GM19468 (cell line): ENCODE results near the gene ADCY6.
"Not testable (repeated sequence)": the region's sequence is repeated elsewhere in the genome, so short reads cannot be mapped to it uniquely, and the experiment has no call there.

Experiments used
- ATAC-seq: cut with Tn5 transposase; IDR thresholded peaks from one replicate; pipeline ENCODE4 v1.9.1; 2021; ENCODE audit warnings: mild to moderate bottlenecking, moderate library complexity, moderate number of reproducible peaks; ENCODE audit not compliant: unreplicated experiment; ENCODE audit errors: extremely low read depth

Gene ADCY6

DNA sequence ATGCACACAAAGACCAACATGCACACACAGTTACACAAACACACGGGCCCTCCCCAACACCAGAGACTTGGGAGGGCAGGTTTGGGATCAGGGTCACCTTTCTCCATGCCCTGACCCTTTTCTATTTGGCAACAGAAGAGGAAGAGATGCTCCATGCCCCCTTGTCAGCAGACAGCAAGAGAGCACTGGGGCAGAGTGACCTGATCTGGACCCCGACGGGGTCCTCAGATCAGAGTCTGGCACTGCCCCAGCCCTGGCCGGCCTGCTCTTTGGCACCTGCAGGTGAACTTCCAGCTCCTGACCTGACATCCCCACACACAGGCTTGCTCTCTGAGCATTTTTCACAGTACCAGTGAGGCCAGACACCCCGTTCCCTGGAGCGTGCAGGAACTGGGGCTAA, 21.4 kb downstream of the ADCY6 start:
- no peak for ATAC-seq

DNA sequence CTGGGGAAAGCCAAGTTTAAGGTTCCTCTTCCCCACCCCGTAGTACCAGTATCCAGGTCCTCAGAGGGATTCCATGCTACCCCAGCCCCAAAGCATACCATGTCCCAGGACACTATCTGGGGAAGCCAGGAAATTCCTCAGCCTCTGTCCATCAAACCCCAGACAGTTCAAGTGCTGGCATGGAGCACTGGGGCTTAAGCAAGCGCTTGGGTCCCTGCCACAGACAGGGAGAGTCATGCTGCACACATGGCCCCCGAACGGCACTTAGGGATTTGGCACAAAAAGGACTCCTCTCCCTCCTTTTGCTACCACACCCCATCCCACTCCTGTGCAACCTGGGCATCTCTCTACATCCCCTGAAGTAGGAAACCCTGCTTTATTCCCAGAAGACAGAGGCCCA, 21.8 kb downstream of the ADCY6 start:
- ATAC-seq = no peak

DNA sequence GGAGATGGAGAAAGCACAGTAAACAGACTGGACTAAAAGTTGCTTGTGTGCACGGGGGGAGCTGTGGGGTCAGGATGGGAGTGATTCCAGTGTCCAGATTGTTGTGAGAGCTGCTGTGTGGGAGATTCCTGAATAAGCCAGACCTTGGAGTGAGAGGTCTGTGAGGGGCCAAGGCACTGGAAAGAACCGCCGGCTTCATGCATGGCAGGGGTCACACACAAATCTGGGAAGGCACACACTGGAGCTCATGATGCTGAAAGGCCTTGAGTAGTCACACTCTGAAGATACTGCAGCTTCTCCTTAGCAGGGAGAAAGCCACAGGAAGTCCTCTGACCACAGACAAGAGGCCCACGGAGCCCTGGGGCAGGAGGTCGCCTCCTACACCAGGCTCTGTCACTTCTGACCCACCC, 23.1 kb downstream of the ADCY6 start:
- no peak for ATAC-seq

DNA sequence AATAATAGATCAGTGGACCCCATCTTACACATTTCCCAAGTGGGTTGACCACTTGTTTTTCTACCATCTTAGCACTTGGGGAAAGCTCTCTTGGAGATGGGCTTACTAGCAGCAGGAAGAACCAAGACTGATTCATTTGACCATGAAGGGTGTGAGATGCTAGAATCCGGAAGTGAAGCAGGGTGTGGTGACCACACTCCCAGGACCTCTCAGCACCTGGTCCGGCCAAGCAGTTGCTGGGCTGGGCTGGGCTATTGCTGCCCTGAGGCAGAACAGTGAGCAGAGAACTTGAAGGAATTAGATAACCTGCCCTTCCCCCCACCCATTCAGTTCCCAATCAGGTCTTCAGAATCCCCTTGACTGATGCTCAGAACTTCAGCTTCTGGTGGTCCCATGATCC, 24.4 kb downstream of the ADCY6 start:
- no peak for ATAC-seq

DNA sequence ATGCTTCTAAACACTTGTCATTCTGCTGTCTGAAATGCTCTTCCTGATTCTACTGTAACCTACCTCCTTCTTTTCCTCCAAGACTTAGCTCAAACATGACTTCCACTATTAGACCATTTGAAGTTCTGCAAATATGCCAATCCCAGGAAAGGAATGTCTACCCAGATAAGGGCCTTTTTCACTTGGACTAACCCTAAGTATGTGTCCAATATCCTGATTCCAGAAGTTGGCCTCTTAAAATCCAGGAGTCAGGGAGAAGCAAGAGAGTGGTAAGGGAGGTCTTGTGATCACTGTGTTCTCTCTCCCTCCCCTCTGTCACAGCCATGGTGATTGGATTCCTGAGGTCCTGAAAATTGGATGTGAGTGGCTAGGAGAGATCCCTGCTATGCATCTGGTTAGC, 30.2 kb downstream of the ADCY6 start:
- ATAC-seq = no peak

DNA sequence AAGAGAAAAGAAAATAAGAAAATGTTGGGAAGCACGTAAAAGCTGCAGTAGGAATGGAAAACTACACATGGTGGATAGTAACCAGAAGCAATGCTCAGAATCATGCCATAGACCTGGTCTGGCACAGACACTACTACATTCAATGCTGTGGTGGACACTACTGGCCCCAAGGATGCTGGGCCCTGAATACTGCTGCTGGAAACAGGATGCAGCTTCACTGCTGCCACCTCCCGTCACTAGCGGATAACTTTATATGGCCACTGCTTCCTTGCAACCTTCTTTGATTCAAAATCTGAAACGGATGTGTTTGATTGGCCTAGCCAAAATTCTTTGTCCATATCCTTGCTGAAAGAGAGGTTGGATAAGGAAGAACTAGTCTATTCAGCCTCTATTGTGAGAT, 30.7 kb downstream of the ADCY6 start:
- no peak for ATAC-seq

DNA sequence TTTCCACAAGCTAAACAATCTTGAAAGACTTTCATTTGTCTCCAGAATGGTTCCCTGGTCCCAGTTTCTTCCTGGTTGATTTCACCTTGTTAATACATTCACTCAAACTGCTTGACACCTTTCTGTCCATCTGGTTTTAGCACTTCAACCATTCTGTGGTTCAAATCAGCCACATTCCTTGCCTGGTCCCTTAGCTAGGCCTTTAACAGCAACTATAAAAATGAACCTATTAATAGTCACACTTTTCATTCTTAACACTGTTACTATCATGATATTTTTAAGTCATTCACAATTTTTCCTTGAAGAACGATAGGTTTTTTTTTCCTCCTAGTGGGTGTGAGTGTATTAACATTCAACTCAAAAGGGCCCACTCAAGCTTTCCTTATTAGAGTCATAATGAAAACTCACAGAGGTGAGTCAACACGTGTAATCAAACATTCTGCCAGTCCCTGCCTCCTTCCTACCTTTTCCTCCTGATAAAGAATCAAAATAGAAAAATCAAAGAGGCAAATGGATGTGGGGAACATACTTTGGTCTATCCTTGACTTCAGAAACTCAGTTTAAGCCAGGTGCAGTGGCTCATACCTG, 38.0 kb downstream of the ADCY6 start:
- ATAC-seq = no peak

DNA sequence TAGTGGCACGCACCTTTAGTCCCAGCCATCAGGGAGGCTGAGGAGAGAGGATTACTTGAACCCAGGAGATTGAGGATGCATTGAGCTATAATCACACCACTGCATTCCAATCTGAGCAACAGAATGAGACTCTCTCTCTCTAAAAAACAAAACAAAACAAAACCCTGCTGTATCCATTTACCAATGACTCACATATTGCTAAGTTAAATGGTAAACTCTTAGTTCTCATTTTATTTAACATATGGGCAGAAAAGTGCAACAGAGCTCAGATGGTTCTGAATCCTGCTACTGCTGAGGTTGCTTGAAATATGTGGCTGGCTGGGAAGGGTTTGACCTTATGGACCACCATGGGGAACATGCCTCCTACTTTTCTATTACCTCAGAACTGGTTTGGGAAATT, 38.7 kb downstream of the ADCY6 start:
- no peak for ATAC-seq

DNA sequence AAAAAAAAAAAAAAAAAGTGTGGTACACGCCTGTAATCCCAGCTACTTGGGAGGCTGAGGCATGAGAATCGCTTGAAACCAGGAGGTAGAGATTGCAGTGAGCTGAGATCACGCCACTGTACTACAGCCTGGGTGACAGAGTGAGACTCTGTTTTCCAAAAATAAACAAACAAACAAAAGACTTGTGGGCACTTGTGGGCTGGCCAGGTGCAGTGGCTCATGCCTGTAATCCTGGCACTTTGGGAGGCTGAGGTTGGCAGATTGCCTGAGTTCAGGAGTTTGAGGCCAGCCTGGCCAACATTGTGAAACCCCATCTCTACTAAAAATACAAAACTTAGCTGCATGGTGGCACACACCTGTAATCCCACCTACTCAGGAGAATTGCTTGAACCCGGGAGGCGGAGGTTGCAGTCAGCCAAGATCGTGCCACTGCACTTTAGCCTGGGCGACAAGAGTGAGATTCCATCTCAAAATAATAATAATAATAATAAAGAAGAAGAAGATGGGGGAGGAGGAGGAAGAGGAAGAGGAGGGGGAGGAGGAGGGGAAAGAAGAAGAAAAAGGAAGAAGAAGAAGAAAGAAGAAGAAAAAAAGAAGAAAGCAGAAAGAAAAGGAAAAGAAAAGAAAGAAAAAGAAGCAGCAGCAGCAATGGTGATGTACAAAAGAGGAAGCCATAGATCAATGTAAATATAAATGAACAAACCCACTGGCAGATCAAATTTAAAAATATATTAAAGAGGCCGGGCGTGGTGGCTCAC, 44.5 kb downstream of the ADCY6 start:
- no peak for ATAC-seq

DNA sequence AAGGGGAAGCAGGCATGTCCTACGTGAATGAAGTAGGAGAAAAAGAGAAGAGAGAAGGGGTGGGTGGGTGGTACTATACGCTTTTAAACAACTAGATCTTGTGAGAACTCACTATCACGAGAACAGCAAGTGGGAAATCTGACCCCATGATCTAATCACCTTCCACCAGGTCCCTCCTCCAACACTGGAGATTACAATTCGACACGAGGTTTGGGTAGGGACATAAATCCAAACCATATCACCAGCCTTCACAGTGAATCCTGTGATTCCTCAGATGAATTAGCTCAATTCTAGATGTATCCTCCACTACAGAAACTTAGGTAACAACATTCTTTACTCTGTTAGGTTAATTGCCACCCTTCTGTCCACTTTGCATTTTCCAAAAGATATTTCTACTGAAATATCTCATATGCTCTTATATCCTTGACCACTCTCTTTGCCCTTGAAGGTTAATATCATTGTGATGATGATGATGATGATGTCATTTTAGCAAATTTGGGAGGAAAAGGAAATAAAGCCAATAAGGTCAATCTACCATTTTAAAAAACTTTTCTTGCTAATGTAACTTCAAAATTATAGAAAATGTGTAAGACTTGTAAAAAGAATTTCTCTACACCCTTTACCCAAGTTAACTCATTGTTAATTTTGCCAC, 49.1 kb downstream of the ADCY6 start:
- no peak for ATAC-seq

DNA sequence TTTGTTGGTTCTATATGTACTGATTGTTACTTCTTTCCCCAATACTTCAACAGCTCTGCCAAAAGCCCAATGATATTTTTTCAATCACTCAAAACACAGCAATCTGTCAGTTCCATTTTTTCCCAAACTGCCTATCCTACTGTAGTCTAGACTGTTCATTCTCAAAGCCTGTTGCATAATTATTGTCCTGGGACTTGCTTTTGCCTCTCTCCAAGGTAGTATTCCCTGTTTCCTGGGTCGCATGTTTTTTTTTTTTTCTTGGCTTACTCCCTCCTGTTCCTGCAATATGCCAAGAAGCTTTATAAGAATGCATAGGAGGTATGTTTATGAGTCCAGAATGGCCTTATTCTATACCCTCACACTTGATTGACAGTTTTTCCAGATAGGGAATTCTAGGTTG, 52.4 kb downstream of the ADCY6 start:
- ATAC-seq = no peak

DNA sequence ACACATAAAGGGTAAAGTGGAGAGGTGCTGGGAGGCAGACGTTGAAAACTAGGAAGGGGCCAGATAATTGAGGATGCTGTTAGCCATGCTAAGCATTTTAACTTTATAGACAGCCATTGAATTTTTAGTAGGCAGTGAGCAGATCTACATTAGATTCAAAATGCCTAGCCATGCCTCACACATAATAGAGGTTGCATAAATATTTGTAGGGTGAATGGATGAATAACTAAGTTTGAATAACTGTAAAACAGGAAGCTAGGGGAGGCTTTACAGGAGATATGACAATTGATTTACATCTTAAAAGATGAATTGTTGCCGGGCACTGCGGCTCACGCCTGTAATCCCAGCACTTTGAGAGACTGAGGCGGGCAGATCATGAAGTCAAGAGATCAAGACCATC, 60.1 kb downstream of the ADCY6 start:
- ATAC-seq = no peak

DNA sequence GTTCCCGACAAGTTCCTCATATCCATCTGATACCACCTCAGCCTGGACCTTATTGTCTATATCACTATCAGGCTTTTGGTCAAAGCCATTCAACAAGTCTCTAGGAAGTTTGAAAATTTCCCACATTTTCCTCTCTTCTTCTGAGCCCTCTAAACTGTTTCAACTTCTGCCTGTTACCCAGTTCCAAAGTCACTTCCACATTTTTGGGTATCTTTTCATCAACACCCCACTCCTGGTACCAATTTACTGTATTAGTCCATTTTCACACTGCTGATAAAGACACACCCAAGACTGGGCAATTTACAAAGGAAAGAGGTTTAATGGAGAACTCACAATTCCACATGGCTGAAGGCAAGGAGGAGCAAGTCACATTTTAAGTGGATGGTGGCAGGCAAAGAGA, 68.2 kb downstream of the ADCY6 start:
- not testable (repeated sequence) for ATAC-seq

DNA sequence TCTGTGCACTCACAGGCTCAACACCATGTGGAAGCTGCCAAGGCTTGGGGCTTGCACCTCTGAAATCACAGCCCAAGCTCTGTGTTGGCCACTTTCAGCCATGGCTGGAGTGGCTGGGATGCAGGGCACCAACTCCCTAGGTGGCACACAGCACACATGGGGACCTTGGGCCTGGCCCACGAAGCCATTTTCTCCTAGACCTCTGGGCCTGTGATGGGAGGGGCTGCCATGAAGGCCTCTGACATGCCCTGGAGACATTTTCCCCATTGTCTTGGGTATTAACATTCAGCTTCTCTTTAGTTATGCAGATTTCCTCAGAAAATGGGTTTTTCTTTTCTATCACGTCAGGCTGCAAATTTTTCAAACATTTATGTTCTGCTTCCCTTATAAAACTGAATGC, 68.7 kb downstream of the ADCY6 start:
- not testable (repeated sequence) for ATAC-seq

DNA sequence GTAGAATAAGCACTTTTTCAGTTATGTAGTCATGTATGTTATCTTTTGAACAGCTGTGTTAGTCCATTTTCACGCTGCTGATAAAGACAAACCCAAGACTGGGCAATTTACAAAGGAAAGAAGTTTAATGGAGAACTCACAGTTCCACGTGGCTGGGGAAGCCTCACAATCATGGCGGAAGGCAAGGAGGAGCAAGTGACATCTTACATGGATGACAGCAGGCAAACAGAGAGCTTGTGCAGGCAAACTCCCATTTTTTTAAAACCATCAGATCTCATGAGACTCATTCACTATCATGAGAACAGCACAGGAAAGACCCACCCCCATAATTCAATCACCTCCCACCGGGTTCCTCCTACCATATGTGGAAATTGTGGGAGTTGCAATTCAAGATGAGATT, 69.9 kb downstream of the ADCY6 start:
- ATAC-seq = not testable (repeated sequence)

DNA sequence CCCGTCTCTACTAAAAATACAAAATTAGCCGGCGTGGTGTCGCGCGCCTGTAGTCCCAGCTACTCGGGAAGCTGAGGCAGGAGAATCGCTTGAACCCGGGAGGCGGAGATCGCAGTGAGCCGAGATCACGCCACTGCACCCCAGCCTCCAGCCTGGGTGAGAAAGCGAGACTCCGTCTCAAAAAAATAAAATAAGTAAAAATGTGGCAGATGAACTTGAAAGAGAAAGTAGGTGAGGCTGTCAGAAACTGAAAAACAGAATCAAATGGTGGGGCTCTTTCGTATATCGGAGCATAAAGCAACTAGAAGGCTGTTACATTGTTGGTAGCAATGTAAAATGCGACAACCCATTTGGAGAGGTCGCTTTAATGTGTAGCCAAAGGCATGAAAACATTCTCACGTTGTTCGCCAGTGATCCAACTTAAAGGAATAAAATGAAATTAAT, 71.6 kb downstream of the ADCY6 start:
- no peak for ATAC-seq

DNA sequence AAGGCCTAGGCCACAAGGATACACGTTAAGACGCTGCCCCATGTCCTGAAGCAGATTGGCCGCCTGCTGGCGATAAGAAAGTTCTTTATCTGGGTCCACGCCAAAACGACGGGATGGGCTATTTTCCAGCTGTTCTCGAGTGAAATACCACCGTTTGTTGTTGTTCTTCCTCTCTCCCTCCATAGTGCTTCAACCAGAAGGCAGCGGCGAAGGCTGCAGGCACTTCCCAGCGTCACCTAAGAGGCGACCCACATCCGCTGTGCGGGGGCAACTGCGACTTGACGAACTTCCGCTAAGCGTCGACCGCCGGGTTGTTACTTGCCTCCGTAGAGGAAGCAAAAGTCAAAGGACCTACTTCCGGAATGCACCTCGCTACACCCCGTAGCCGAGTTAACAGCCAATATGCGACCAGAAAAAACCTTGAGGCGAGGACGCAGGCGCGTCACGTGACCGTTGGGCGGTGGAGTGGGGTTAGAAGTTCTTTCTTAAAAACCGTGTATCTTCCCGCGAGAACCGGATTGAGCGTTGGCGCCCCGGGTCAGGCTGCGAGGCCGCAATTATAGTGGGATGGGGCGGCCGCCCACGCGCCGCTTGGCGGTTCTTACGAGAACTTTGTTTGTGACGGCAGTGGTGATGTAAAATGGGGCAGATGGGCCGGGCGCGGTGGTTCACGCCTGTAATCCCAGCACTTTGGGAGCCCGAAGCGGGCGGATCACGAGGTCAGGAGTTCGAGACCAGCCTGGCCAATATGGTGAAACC, 72.2 kb downstream of the ADCY6 start, which contains the start of gene CCNT1:
CCNT1 (minus strand) TSS at position 215 of the 759 bp plus-strand sequence; CDS start at position 183, 32 bp downstream.
- peak; percentile 96 for ATAC-seq
